Lung (tissue), 16 donors: Measurements from ENCODE around the gene KIF23. TPM values are rescaled to one million over a fixed set of nuclear protein-coding genes. Genes with fewer than 3 reads are reported as not detected.

Source experiments
- ATAC-seq: fragments of 200-7000 bp; cut with Tn5 transposase; one replicate; pipeline ENCODE4 v1.9.1; 2020; ENCODE audit warnings: moderate number of reproducible peaks; ENCODE audit not compliant: insufficient read depth, low FRiP score
- DNase-seq, 3 donors: peaks; one replicate each; pipeline ENCODE4 v3.0.0-alpha.2; 2013 to 2017
- H3K27ac ChIP-seq, 2 donors: one replicate each; pipeline ENCODE4 v1.5.1; 2013; ENCODE audit warnings: mild to moderate bottlenecking in 2 of 2, moderate library complexity in 2 of 2, control low read depth in 1 of 2, inconsistent platforms in 1 of 2, low read depth in 1 of 2, low read length in 1 of 2
- H3K27me3 ChIP-seq, 3 donors: one replicate each; pipeline ENCODE4 v1.5.1; 2013; ENCODE audit warnings: low read length in 2 of 3; ENCODE audit not compliant: control insufficient read depth in 3 of 3, insufficient read depth in 3 of 3
- H3K36me3 ChIP-seq, 4 donors: one replicate each; pipeline ENCODE4 v1.5.1; 2013; ENCODE audit warnings: low read length in 4 of 4, mild to moderate bottlenecking in 1 of 4, moderate library complexity in 1 of 4; ENCODE audit not compliant: control insufficient read depth in 4 of 4, insufficient read depth in 4 of 4
- H3K4me1 ChIP-seq, 5 donors: one replicate each; pipeline ENCODE4 v1.5.1; 2013; ENCODE audit warnings: low read length in 5 of 5, mild to moderate bottlenecking in 2 of 5, moderate library complexity in 1 of 5; ENCODE audit not compliant: control insufficient read depth in 5 of 5, insufficient read depth in 5 of 5
- H3K4me3 ChIP-seq: one replicate; pipeline ENCODE4 v1.5.1; 2013; ENCODE audit warnings: mild to moderate bottlenecking, control low read depth, moderate library complexity
- H3K9ac ChIP-seq, 2 donors: one replicate each; pipeline ENCODE4 v1.5.1; 2013; ENCODE audit warnings: low read length in 2 of 2, control low read depth in 1 of 2; ENCODE audit not compliant: insufficient read depth in 1 of 2
- H3K9me3 ChIP-seq, 4 donors: one replicate each; pipeline ENCODE4 v1.5.1; 2013; ENCODE audit warnings: low read length in 3 of 4, mild to moderate bottlenecking in 1 of 4, moderate library complexity in 1 of 4; ENCODE audit not compliant: control insufficient read depth in 4 of 4, insufficient read depth in 3 of 4
- WGBS, 2 donors: extraction: QIAGEN DNeasy Blood & Tissue Kit; methylation state at CpG; one replicate each; pipeline ENCODE4 v1.1.7; 2013; 5-methylcytosine and 5-hydroxymethylcytosine counted together
- long read RNA-seq, 5 donors: transcript quantifications; one replicate each; lab custom pipeline, GENCODE V29; 2026
- polyA plus RNA-seq, 2 donors: library from polyadenylated mRNA; stranded (reverse); fragments of 200-250 nt; gene quantifications; one replicate each; pipeline ENCODE4 v1.2.1, GENCODE V29; 2013
- total RNA-seq, 2 donors: library from RNA; depleted of rRNA in 1 of 2; stranded (reverse); fragments of >200 nt in 1 of 2; gene quantifications; one replicate each; pipeline ENCODE4 v1.2.1, GENCODE V29; 2014 to 2021
- TF ChIP-seq, protein P1 (sequence below): IDR thresholded peaks from 2 replicates; pipeline ENCODE4 v1.5.1; 2012; ENCODE audit warnings: mild to moderate bottlenecking; ENCODE audit errors: control extremely low read depth, extremely low read depth
- donor health status: control.
- donor health status: control.
- donor health status: Bipolar disorder and iron deficiency.
- donor health status: healthy.
- donor health status: DM: yes; HTN: yes; CAD: no.

The KIF23 gene
- total RNA-seq: 10 to 100 TPM in 1 of 2 donors, 1 to 10 TPM in 1; 2.2 to 15.4 TPM
- polyA plus RNA-seq: 1 to 10 TPM; 1.4 TPM
- long read RNA-seq, donor 1, partial matches to known transcripts: 0 of 1 reads
- long read RNA-seq, donor 1, other reads (novel, unspliced or antisense): 0 of 1 reads
- long read RNA-seq, donor 2, partial matches to known transcripts: 0 of 3 reads
- long read RNA-seq, donor 2, other reads (novel, unspliced or antisense): 0 of 3 reads
- long read RNA-seq, donor 3, partial matches to known transcripts: 0 of 2 reads
- long read RNA-seq, donor 3, other reads (novel, unspliced or antisense): 0 of 2 reads
- long read RNA-seq, donor 4, partial matches to known transcripts: 0 of 3 reads
- long read RNA-seq, donor 4, other reads (novel, unspliced or antisense): 0 of 3 reads
- long read RNA-seq, donor 5, partial matches to known transcripts: 7 of 8 reads
- long read RNA-seq, donor 5, other reads (novel, unspliced or antisense): 0 of 8 reads

DNA sequence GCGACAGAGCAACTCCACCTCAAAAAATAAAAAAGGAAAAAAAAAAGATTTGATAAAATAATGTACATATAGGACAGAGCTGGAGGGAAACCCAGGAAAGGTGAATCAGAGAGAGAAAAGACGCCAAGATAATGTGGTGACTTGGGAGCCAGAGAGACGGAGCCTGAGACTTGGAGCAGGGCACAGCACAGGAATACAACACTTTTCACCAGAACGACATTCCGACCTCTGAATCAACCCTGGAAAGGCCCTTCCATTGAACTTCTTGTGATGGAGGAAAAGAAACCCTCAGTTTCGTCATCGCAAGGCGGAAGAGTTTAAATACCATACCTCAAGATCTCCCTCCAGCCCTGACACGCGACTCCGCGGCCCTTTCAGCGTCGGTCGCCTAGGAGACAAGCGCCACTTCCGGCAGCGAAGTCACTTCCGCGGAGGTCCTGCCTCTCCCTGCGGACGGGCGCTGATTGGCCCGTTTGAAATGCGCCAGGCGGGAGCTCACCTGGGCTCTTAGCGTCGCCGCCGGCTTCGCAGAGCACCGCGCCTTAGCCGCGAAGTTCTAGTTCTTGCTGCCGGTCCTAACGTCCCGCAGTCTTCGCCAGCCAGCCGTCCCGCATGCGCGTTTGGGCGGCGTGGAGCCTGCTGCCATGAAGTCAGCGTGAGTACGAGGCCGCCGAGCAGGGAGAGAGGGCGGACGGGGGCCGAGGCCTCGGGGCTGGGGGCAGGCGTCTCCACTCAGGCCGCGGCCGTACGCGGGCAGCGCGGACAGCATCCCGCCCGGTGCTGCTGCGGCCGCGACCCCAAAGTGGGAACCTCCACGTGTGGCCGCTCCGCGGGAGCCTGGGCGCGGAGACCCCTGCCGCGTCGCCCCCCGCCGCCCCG, at the start of gene KIF23:
KIF23 (plus strand) TSS at position 528 of the 879 bp plus-strand sequence; CDS start at position 645, 117 bp downstream.
- peak within 1 kb of the TSS in 1 of 2 donors; percentile 85 for H3K9ac ChIP-seq
- 2% methylated on average over 63 to 78 of the region's 78 CpGs for WGBS, 2 donors

DNA sequence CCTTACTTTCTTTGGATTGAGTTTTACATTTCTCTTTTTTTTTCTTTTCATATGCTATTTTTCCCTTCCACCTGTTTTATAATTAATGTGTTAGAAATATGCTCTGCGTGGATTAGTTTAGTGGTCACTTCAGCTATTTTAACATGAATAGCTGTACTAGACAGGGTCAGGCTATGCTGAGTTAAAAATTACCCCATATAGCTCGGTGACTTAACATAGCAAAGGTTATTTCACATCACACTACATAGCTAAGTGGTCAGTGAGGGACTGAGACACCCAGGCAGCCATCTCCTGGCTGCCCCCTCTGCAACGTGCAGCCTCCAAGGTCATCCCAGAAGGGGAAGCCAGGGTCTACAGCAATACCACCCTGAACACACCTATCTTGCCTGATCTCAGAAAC, 46.9 kb upstream of the KIF23 start:
- DNase-seq (no peak), ATAC-seq (no peak)
- H3K4me1 ChIP-seq: peaks cover 0 to 18% (median 3%) of the 10 kb centered on the region in 5 donors
- H3K27me3 ChIP-seq: no peaks in the 10 kb centered on the region
- TF ChIP-seq, protein P1, sequence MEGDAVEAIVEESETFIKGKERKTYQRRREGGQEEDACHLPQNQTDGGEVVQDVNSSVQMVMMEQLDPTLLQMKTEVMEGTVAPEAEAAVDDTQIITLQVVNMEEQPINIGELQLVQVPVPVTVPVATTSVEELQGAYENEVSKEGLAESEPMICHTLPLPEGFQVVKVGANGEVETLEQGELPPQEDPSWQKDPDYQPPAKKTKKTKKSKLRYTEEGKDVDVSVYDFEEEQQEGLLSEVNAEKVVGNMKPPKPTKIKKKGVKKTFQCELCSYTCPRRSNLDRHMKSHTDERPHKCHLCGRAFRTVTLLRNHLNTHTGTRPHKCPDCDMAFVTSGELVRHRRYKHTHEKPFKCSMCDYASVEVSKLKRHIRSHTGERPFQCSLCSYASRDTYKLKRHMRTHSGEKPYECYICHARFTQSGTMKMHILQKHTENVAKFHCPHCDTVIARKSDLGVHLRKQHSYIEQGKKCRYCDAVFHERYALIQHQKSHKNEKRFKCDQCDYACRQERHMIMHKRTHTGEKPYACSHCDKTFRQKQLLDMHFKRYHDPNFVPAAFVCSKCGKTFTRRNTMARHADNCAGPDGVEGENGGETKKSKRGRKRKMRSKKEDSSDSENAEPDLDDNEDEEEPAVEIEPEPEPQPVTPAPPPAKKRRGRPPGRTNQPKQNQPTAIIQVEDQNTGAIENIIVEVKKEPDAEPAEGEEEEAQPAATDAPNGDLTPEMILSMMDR: no peak
- no peak overlapping the region for H3K27ac ChIP-seq
- H3K4me3 ChIP-seq: no peak overlapping the region
- no peaks in the 10 kb centered on the region for H3K9me3 ChIP-seq
- H3K9ac ChIP-seq: no peak overlapping the region
- WGBS, 2 donors: 67 to 85% methylated on average over 3 of the region's 3 CpGs
- H3K36me3 ChIP-seq: peaks cover 0 to 1% (median 0%) of the 10 kb centered on the region in 4 donors

More for the DNA sequence above, at the start of gene KIF23:
- Histone ChIP-seq H3K4me1 (peaks cover 0 to 8% (median 0%) of the 10 kb centered on the region in 5 donors), H3K36me3 (peaks cover 0 to 3% (median 0%) of the 10 kb centered on the region in 4 donors), H3K4me3 (peak within 1 kb of the TSS; percentile 60), H3K9me3 (no peaks in the 10 kb centered on the region), H3K27me3 (no peaks in the 10 kb centered on the region), H3K27ac (peak within 1 kb of the TSS in 1 of 2 donors; percentile 41)
- ATAC-seq (peak; percentile 89), DNase-seq (peak; percentile 94 to 96 (median 94))
- TF ChIP-seq, protein P1: no peak

DNA sequence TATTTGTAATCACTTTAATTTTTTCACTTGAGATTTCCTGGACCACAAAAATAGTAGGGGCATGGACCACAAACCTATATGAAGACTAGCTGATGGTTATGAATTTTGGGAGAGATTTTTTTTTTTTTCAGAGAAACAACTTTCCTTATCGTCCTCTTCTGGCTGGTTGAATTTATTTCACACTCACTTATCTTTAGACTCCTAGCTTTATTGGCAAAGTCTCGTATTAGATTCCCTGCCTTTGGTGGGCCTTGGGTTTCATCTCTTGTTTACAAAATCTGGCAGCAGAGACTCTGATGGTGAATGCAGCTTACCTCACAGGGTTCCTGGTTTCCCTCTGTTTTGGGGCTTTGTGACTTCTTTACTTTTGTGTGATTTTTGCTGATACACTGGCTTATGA, 44.5 kb upstream of the KIF23 start:
- Histone ChIP-seq H3K4me1 (peaks cover 0 to 19% (median 3%) of the 10 kb centered on the region in 5 donors), H3K4me3 (no peak overlapping the region), H3K9me3 (peaks cover 0 to 3% (median under 1%) of the 10 kb centered on the region in 4 donors), H3K36me3 (peaks cover 0 to 1% (median 0%) of the 10 kb centered on the region in 4 donors), H3K27me3 (no peaks in the 10 kb centered on the region), H3K9ac (no peak overlapping the region), H3K27ac (no peak overlapping the region)
- TF ChIP-seq, protein P1: no peak
- WGBS, 2 donors: 84 to 86% methylated on average over 2 of the region's 2 CpGs
- peak; percentile 16 to 71 (median 60) for DNase-seq
- no peak for ATAC-seq
